Measurements from ENCODE around the gene BSPH1.
"Not testable (repeated sequence)": the region's sequence is repeated elsewhere in the genome, so short reads cannot be mapped to it uniquely, and the experiment has no call there.

BSPH1 gene

GRCh38 chr19:47973529-47973928 is 18.4 kb downstream of the BSPH1 start:
- TF ChIP-seq CSRNP3 (CRISPR knock-in tag; IDR thresholded peaks at IDR 0.05) (no peak), RARB (CRISPR knock-in tag; IDR thresholded peaks at IDR 0.05) (no peak), ESRRG (CRISPR knock-in tag; IDR thresholded peaks at IDR 0.05) (no peak), ZNF70 (CRISPR knock-in tag; IDR thresholded peaks at IDR 0.05) (no peak), ISL1 (CRISPR knock-in tag; IDR thresholded peaks at IDR 0.05) (no peak), OSR1 (CRISPR knock-in tag; IDR thresholded peaks at IDR 0.05) (no peak), ZC3H10 (CRISPR knock-in tag; IDR thresholded peaks at IDR 0.05) (no peak), CSDC2 (CRISPR knock-in tag; IDR thresholded peaks at IDR 0.05) (no peak), TCF4 (CRISPR knock-in tag; IDR thresholded peaks at IDR 0.05; ENCODE audit: borderline replicate concordance) (no peak), ARNTL (CRISPR knock-in tag; IDR thresholded peaks at IDR 0.05; ENCODE audit: borderline replicate concordance, low read depth) (no peak), ZFP3 (CRISPR knock-in tag; IDR thresholded peaks at IDR 0.05) (no peak), ZNF565 (CRISPR knock-in tag; conservative IDR thresholded peaks at IDR 0.05; ENCODE audit: low read depth) (no peak), TSHZ2 (CRISPR knock-in tag; IDR thresholded peaks at IDR 0.05) (no peak), ZNF8 (CRISPR knock-in tag; IDR thresholded peaks at IDR 0.05) (no peak), BACH2 (CRISPR knock-in tag; IDR thresholded peaks at IDR 0.05; ENCODE audit: borderline replicate concordance) (no peak), GLIS3 (CRISPR knock-in tag; IDR thresholded peaks at IDR 0.05) (no peak), PATZ1 (CRISPR knock-in tag; IDR thresholded peaks at IDR 0.05; ENCODE audit: borderline replicate concordance) (no peak), PPARA (CRISPR knock-in tag; IDR thresholded peaks at IDR 0.05; ENCODE audit: borderline replicate concordance) (no peak), POU6F1 (CRISPR knock-in tag; IDR thresholded peaks at IDR 0.05; ENCODE audit: borderline replicate concordance, low read depth) (no peak), TOX (CRISPR knock-in tag; IDR thresholded peaks at IDR 0.05; ENCODE audit: borderline replicate concordance) (no peak)
- ATAC-seq: no peak

GRCh38 chr19:47955936-47956335 is 36.0 kb downstream of the BSPH1 start:
- not testable (repeated sequence) for ATAC-seq

- not testable (repeated sequence) for ATAC-seq
These were observed 39.8 kb downstream of the BSPH1 start for GRCh38 chr19:47952132-47952531.

GRCh38 chr19:47949852-47950521 is 42.0 kb downstream of the BSPH1 start:
- not testable (repeated sequence) for ATAC-seq

GRCh38 chr19:47928581-47928980 is 63.4 kb downstream of the BSPH1 start:
- not testable (repeated sequence) for ATAC-seq

- not testable (repeated sequence) for ATAC-seq
These were observed 71.9 kb downstream of the BSPH1 start for GRCh38 chr19:47920107-47920506.
